RPMI8226 (cell line): Measurements from ENCODE around the gene KSR1.
"Not testable (repeated sequence)": the region's sequence is repeated elsewhere in the genome, so short reads cannot be mapped to it uniquely, and the experiment has no call there.

Experiments used
- DNase-seq: peaks from one replicate; pipeline ENCODE4 v3.0.0-alpha.2; 2015

Gene KSR1

DNA sequence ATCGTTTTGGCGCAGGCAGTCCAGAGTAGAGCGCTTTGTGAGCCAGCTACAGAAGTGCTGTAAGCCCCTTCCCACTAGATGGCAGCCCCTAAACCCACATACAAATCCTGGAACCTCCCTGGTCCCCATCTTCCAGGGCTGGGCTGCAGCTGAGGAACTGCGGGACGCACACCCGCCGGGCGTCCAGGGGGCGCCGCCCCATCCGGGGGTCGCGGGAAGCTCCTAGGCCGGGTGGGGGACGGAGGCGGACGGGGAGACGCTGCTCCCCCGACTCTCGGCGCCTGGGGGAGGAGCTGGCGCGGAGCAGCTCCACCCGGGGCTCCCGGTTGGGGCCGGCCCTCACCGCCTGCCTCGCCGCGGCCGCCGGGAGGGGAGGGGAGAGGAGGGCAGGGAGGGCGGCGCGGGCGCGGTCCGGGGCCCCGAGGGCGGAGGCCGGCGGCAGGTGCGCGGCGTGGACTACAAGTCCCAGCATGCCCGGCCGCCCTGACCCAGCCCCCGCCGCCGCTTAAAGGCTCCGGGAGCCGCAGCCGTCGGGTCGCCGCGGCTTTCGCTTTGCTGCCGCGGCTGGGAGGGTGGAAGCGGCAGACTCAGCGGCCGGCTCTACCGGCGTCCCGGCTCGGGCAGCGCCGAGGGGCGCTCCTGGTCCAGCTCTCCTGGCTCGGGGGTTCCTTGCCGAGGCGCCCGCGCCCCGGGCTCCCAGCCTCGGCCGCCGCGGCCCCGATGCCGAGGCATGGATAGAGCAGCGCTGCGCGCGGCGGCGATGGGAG is at the start of gene KSR1:
Gene KSR1, plus strand, starts transcription at position 535 of the 767 bp plus-strand sequence. Its CDS starts 196 bp downstream, at position 731.
- DNase-seq = peak; percentile 85

DNA sequence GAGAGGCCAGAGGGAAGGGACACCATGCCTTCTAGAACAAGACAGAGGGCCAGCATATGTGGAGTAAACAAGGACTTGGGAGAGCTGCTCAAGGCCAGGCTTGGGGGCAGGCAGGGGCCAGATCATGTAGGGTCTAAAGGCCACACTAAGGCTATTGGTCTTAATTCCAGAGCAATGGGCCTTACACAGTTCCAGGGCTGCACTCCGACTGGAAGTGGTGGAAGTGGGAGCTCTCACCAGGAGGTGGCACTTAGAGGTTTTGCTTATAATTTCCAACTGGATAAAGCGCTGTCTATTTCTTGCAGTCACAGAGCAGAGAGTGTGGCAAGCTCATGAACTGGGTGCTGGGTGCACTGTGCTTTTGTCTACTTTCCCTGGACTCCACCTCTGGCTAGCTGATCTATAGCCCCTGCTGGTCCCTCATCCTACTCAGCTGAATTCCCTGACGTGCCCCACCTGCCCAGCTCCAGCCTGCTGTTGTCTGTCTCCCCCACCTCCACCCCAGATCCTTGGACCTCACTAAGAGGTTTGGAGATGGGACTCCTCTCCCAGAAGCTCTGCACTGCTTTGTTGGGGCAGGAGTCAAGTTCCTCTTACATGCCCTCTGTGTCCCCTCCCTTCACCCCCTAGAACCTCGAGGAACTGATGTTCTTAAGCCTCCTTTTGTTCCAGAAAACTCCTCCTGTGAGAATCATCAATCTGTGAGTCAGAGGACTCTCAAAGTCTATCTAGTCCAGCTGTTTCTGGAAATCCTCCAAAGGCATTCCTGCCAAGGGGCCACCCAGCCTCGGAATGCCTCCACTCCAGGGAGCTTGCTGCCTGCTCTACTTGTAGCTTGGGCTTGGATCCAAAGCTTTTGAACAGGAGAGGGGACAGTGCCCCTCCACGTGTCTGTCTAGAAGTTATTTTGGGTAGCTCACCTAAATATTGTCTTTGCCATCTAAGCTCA is 48.1 kb upstream of the KSR1 start:
- DNase-seq = no peak

DNA sequence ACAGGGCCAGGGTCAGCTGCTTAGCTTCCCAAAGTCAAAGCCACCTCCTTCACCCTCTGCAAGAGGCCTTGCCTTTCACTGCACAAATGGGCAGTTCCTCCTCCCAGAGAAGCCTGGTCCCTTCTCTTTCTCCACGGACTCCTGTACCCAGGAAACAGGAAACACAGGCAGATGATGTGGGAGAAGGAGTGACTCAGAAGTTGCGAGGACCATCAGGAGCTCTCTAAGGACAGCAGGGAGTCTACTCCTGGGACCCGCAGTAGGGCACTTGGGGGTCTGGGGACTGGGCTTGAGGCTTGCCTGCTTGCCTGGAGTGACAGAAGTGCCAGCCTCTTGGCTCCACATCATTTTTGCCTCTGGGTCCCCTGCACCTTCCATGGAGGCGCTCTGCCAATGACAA is 47.4 kb upstream of the KSR1 start:
- no peak for DNase-seq

DNA sequence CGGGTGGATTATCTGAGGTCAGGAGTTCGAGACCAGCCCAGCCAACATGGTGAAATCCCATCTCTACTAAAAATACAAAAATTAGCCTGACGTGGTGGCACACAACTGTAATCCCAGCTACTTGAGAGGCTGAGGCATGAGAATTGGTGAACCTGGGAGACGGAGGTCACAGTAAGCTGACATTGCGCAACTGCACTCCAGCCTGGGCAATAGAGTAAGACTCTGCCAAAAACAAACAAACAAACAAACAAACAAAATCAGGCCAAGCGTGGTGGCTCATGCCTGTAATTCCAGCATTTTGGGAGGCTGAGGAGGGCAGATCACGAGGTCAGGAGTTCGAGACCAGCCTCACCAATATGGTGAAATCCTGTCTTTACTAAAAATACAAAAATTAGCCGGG is 44.1 kb upstream of the KSR1 start:
- DNase-seq = not testable (repeated sequence)

DNA sequence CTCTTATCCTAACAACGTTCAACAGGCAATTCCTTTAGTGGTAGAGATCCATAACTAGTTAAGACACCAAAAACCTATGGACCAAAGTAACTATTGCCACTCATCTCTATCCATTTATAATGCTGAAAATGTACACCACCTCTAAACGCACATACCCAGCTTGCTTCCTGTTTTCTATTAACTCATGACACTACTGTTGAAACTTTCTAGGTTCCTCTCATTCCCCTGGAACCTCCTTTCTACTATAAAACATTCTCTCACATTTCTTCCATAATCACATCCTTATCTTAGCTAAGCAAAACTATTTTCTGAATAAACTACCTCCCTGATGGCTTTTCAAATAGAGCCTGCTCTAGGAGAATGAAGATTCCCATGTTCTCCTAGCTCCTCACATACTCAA is 42.9 kb upstream of the KSR1 start:
- no peak for DNase-seq

DNA sequence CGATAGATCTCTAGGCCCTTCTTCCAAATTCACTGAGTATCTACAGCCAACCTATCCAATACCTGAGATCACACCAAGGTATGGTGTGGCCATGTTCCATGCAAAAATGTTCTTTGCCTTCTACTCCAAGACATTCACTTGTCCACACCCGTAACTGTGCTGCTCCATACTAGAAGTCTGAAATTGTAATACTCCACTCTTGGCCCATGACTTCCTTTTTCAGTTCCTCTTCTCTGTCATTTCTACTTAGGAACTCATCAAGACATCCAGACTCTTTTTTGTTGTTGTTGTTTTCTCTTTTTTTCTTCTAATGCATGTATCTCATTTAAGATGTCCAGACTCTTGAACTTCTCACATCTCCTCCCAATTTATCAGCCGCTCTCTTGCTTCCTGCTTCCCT is 42.5 kb upstream of the KSR1 start:
- DNase-seq = peak; percentile 28

DNA sequence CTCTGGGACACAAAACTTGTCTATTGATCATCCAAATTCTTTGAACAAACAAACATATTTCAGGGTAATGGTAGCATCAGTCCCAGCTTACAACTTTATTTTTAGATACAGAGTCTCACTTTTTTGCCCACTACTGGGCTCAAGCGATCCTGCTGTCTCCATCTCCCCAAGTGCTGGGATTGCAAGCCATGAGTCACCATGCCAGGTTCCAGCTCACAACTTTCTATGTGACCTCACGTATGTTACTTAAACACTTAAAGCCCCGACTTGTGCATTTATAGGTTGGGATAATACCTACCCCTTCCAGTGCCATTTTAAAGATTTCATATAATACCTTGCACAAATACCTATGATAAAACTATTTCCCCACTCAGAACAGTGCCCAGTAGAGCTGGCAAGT is 42.0 kb upstream of the KSR1 start:
- DNase-seq = no peak

DNA sequence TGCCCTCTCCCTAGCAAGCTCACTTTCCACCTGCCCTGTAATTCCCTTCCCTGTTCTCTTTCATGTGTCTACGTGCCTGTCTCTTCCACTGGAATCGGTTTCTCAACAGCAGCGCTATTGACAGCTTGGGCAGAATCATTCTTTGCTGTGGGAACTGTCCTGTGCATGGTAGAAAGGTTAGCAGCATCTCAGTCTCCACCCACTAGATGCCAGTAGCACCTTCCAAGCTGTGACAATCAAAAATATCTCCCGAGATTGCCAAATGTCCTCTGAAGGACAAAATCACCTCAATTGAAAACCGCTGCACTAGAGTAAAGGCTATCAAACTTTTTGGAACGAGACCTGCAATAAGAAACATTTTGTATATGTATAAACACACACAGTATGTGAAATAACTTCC is 41.6 kb upstream of the KSR1 start:
- no peak for DNase-seq

DNA sequence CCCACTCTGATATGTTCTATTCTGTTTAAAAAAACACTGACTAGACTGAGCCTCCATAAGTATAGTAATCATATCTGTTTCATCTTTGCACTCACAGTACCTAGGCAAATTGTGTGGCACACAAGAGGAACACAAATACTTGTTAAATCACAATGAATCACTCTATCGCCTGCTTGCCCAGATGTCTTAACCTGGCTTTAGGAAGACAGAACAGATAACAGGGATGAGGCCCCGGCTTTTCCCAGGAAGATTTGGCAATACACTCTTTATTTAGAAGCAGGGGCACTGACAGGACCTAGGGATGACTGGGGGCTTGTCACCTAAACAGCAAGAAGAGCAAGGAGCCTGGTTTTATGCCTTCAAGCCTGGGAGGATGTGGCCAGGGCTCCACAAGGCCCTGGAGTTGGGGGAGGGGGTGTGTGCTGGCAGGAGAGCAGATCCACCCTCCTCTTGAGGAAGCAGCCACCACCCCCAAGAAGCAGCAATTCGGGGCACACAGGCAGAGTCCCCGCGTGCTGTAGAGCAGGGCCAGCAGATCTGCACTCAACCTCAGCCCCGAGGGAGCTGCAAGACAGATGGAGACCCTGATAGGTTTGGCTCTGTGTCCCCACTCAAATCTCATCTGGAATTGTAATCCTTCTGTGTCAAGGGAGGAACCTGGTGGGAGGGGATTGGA is 41.0 kb upstream of the KSR1 start:
- no peak for DNase-seq

DNA sequence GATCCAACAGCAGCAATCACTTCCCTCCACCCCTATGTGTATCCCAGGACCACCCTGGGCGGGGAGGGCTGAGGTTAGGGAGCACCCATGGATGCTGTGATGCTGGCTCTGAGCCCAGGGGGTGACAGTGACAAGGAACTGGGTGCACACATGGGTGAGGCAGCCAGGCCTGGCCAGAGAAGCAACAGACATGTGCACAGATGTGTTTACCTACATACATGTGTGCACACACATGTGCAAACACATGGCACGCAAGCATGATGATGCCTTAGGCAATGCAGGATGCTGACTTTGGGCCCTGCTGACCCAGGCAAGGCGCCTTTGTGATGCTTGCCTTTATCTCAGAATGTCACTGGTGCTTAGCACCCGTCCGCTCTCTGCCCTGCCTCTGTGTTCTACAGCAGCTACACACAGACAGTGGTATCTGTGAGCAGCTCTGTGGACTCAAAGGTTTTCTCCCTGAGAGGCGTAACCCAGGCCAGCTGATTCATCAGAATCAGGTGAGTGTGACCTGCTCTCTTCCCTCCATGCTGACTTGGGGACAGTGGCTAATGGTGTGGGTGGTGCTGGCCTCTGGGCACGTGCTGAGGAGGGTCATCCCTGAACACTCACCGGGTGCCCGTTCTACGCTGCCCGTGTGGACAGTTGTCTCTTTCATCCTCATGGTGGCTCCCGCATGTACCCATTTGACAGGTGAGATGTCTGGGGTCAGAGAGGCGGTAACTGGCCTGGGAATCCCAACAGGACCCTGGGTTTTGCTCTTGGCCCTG is 38.5 kb upstream of the KSR1 start:
- no peak for DNase-seq

DNA sequence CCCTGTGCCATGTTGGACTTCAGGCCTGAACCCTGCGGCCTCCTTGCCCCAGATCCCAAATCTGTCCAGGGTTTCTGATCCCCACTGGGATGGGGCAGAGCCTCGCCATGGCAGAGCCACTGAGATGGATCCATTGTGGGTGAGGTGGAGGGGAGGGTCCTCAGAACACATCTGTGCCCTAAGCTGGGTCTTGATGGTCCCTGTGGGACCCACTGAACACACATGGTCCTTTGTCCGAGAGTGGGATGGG is 38.0 kb upstream of the KSR1 start:
- no peak for DNase-seq

DNA sequence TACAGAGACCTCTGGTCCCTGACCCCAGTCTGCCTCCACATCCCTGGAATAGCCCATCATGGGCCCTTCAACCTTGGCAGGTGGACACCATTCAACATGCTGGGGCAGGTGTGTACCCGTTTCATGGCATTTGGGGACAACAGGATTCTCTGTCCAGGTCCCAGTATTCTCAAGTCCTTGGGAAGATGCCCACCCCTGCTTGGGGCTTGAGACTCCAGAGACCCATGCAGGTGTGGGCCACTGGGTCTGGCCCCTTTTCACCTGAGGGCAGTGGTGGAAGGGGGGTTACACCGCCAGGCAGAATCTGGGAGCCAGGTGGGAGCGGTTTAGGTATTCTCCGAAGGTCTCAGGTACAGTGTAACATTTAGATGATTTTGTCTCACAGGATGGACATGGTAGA is 37.1 kb upstream of the KSR1 start:
- DNase-seq = no peak

DNA sequence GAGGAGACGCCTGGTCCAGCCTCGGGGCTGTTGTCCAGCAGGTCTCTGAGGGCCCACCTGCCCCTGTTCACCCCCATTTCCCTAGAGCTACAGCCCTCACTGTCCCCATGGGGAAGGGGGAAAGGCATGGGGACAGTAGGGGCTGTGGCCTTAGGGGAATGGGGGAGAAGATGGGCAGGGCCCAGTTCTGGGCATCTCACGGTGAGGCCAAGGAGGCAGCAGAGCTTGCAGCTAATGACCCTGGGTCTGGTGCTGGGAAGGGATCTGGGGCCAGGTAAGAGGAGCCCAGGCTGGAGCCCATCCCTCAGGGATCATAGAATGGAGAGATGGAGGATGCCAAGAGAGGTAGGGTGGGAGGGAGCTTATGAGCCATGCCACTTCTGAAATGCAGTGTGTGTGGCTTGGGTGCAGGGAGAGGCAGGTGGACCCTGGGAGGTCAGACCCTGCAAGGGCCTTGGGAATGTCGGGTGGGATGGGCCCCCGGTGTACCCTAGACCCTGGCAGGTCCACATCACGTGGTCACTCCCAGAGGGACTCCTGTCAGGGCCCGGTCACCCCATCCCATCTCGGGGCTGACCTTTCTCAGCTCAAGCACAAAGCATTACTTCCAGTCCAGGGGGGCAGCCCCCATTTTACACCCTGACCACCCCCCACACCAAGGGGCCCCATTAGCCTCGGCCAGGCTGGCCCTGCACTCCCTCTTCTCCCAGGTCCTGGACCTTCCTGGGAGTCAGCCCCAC is 35.9 kb upstream of the KSR1 start:
- DNase-seq = no peak

DNA sequence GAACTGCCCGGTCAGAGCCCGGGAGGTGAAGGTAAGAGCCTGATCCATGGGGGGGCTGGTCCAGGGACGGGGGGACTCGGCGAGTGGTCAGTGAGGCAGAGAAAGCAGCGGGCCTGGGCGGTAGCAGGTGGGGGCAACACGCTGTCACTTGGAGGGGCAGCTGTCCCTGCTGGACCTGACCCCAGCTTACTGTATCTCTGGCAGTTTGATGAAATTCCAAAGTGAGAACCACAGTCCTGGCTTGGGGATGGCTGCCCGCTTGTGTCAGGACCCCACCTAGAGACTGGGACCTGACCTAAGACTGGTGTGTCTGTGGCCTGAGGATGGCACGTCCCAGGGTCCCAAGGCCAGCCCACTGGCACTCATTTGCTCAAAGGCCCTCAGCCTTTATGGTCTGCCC is 35.1 kb upstream of the KSR1 start:
- DNase-seq = no peak

DNA sequence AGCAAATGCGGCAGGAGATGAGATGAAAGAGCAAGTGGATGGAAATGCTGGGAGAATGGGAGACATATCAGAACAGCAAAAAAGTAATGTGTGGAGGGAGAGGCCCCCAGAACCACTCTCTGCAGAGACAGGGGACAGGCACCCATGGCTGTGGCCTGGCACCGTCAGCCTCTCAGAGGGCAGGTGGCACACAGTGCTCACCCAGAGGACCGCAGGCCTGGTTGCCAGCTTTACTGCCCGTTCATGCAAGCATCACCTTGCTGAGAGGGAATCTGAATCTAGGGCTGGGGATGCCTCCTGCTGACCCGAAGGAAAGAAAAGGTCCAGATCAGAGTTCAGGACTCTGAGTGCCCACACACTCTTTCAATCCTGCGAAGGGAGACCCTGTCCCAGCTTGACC is 34.6 kb upstream of the KSR1 start:
- not testable (repeated sequence) for DNase-seq

DNA sequence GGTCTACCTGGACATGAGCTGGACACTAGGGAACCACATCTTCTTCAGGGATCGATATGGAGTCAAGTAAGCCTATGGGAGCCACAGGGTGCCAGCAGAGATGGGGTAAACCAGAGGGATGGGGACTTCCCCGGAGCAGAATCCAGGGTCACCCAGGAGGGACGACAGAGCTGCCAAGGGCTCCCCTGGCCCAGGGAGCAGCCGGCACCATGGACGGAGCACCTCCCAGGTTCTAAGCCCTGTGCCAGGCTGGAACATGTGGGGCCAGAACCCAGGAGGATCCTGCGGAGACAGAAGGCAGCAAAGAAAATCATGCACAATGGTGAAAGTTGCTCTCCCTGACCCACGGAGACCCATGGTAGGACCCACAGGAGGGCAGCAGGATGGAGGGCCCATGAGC is 33.6 kb upstream of the KSR1 start:
- DNase-seq = no peak

DNA sequence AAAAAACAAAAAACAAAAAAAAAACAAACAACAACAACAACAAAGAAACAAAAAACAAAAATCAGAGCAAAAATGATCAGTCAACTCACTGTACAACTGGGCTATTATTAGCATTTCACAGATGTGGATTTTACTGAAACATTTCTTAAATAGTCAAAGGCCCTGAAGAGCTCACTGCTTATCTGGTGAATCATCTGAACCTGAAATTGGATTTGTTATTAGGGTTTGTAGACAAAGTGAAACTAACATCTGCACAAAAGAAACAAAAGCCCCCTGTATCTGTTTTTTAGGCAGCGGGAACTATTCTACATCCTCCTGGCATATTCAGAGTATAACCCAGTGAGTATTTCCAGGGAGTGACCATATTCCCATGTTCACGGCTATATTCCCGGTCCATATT is 32.6 kb upstream of the KSR1 start:
- DNase-seq = no peak

DNA sequence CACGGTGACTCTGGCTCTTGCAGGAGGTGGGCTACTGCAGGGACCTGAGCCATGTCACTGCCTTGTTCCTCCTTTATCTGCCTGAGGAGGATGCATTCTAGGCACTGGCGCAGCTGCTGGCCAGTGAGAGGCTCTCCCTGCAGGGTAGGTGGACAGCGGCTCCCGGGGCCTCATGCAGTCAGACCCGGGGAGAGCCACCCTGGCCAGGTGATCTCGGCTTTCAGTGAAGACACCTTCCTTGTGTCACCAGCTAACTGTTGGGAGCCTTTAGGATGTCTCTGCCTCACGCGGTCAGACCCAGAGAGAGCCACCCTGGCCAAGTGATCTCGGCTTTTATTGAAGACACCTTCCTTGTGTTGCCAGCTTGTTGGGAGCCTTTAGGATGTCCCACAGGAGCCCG is 31.7 kb upstream of the KSR1 start:
- DNase-seq = no peak

DNA sequence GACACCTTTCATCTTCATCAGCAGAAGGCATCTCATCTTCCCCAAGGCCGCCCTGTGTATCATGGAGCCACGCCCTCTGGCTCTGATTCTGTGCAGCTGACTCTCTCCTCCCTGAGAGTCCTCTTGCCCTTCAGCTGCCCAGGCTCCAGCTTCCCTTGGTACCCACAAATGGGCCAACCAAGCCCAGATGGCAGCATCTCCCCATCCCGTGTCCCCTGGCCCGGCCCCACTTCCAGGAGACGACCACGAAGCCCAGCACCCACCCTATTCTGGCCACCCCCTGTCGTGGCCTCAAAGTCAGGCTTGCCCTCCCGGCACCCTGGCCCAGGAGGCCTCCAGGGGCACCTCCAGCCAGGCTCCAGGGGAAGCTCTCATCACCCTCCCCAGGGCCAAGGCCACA is 31.3 kb upstream of the KSR1 start:
- DNase-seq = no peak

DNA sequence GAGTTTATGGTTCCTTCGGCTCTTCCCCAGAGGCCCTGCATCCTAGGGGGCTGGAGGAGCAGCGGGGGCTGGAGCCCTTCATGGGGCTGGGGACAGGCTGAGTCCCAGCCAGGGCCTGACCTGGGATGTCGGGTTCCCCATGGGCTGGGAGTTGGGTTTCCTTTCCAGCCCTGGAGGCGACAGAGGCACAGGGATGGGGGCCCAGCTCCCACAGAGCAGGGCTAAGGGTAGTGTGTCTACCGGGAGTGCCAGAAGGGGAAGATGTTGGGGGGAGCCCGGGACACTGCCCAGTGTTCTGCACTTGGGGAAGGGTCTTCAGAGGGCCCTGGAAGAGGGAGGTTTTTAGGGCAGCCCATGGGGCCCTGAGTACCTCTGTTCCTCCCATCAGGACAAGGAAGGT is 30.7 kb upstream of the KSR1 start:
- DNase-seq = not testable (repeated sequence)

DNA sequence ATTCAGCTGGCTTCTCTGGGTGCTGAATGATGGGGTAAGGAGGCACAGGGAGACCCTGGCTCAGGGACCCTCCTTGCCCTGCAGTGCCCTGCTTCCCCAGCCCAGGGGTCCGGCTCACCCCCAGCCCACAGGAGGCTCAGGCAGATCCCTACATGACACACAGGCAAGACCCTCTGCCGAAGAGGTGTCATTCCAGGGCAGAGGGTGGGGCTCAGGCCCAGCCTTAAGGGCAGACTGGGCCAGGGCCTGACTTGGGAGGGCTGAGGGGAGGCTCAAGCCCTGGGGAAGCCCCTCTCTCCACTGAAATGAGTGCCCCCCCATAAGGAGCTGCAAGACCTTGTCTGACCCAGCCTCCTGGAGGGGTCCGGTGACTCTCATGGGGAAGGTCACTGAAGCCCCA is 30.3 kb upstream of the KSR1 start:
- DNase-seq = no peak

DNA sequence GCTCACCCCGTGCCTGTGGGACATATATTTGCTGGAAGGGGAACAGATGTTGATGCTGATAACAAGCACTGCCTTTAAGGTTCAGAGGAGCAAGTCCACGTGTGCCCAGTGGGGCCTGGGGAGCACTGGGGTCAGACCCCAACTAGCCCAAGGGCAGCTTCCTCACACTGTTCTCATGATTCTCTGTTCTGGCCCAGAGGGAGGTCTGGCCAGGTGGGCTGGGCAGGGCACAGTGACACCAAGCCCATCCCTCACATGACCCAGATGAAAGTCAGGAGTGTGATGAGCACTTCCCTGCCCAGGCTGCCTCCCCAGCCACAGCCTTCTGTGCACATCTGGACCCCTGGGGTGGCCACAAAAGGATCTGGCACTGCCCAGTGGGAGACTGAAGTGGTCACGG is 29.8 kb upstream of the KSR1 start:
- DNase-seq = not testable (repeated sequence)
